AG09309 (cell line): ENCODE data around the gene CT55.

Experiments used
- DNase-seq: peaks from one replicate; pipeline ENCODE4 v3.0.0-alpha.2; 2010; ENCODE audit warnings: low read depth
- H3K4me3 ChIP-seq: 2 replicates; pipeline ENCODE4 v1.5.1; 2011; ENCODE audit warnings: mild to moderate bottlenecking, low read depth, low read length, moderate library complexity; ENCODE audit not compliant: control insufficient read depth
- TF ChIP-seq, protein P1 (sequence below): IDR thresholded peaks from 2 replicates; pipeline ENCODE4 v1.5.1; 2011; ENCODE audit warnings: mild to moderate bottlenecking, low read depth, low read length, inconsistent platforms; ENCODE audit not compliant: insufficient read depth, control insufficient read depth; ENCODE audit errors: missing control alignments

The CT55 gene

DNA sequence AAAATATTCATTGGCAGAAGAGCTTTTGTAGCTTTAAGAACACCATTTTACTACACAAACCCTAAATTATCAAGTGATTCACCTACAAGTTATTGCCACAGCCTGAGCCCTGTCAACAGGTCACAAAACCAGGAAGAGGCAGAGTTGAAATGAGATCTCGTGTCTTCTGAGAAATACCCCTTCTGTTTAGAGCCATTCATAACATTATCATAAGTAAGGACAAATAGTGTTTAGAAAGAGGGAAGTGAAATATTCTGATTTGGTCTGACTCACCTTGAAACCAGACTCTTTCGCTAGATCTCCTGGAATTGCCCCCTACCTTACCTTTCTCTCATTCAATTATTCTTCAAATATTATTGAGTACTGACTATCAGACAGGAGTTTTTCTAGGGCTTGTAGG lies 56.8 kb downstream of the CT55 start:
- TF ChIP-seq, protein P1, sequence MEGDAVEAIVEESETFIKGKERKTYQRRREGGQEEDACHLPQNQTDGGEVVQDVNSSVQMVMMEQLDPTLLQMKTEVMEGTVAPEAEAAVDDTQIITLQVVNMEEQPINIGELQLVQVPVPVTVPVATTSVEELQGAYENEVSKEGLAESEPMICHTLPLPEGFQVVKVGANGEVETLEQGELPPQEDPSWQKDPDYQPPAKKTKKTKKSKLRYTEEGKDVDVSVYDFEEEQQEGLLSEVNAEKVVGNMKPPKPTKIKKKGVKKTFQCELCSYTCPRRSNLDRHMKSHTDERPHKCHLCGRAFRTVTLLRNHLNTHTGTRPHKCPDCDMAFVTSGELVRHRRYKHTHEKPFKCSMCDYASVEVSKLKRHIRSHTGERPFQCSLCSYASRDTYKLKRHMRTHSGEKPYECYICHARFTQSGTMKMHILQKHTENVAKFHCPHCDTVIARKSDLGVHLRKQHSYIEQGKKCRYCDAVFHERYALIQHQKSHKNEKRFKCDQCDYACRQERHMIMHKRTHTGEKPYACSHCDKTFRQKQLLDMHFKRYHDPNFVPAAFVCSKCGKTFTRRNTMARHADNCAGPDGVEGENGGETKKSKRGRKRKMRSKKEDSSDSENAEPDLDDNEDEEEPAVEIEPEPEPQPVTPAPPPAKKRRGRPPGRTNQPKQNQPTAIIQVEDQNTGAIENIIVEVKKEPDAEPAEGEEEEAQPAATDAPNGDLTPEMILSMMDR: no peak
- H3K4me3 ChIP-seq: no peak overlapping the region
- no peak for DNase-seq

DNA sequence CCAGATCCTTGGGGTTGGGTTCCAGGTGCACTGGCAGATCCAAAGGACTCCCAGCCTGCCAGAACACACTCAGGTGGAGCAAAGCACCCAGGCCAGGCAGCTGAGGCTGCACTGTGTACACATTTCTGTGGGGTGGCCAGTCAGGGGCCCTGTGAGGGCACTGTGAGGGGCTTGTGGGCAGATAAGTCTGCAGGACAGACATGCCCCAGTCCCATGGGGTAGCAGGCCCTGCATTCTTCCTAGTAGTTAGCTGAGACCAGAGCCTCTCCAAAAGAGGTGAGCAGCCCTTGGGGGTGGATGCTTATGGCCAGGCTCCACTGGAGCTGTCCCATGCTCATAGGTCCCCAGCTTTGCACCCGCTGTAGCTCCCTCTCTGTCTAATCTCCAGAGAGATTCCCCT lies 58.5 kb downstream of the CT55 start:
- H3K4me3 ChIP-seq: no peak overlapping the region
- DNase-seq: no peak
- TF ChIP-seq, protein P1: no peak

DNA sequence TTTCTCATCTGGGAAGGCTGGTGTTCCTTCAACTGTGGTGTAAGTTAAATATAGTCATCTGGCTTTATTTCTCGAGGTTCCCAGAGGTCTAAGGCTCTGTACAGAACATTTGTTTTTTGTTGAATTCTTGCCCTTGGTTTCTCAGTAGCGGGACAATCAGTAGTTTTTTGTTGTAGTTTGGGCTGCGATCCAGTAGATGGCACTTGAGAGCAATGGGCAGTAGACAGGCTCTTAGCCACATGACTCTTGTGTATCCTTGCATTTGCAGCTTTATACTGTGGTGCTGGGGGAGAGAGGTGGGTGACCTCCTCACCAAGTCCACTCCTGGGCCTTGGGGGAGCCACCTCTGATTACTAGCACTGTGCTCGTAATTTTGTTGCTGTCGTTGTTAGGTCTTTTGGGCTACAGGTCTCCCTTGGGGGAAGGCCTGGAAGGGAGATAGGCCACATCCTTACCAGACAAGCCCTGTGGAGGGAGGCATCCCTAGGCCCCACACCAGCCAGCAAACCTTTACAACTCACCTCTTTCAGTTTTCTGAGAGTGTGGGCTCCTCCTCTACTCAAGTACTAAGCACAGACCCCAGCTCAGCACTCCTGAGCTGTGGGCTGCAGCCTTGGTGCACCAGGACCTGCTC lies 59.0 kb downstream of the CT55 start:
- DNase-seq: peak; percentile 2
- no peak overlapping the region for H3K4me3 ChIP-seq
- TF ChIP-seq, protein P1: peak; percentile 78

DNA sequence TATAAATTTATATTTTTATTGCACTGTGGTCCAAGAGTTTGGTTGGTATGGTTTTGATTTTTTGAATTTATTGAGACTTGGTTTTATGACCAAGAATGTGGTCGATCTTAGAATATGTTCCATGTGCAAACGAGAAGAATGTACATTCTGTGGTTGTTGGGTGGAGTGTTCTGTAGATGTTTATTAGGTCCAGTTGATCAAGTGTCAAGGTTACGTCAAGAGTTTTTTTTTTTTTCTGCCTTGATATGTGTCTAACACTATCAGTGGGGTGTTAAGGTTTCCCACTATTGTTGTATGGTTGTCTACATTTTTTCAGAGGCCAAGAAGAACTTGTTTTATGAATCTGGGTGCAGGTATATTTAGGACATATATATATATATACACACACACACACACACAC lies 61.6 kb downstream of the CT55 start:
- DNase-seq: no peak
- TF ChIP-seq, protein P1: no peak
- H3K4me3 ChIP-seq: no peak overlapping the region
